Thyroid gland (tissue), 4 donors: Measurements from ENCODE around the gene HECTD4.

ENCODE experiments used
- POLR2A ChIP-seq, 2 donors: fragments of 450-650 bp; IDR thresholded peaks; one replicate each; pipeline ENCODE4 v1.6.1; 2017; ENCODE audit warnings: antibody characterized with exemption in 2 of 2, mild to moderate bottlenecking in 2 of 2, moderate library complexity in 1 of 2
- TF ChIP-seq, protein P1 (sequence below), 6 experiments: fragments of 200-600 bp in 3 of 6; fragments of 450-650 bp in 3 of 6; sonication (generic) in 3 of 6; IDR thresholded peaks; one replicate each; pipeline ENCODE4 v1.5.1; 2016 to 2019; ENCODE audit warnings: antibody characterized with exemption in 6 of 6, mild to moderate bottlenecking in 2 of 6, inconsistent platforms in 1 of 6, moderate library complexity in 1 of 6

DNA sequence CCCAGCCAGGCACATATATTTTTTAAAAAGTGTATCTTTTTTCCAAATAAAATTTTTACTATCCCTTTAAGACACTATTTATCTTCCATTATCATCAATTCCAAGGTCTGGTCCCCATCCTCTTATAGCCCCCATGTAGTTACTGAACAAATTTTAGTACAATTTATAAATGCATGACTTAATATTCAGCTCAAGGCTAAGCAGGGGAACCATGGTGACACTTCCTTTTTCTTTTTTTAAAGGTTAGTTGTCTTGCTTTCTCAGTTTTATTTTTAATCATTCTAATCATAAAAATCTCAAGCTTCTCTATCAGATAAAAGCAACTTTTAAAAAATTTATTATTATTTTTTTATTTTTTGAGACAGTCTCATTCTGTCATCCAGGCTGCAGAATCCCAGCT is 164.6 kb downstream of the HECTD4 start:
- TF ChIP-seq POLR2A (IDR thresholded peaks at IDR 0.05) = no peak
- TF ChIP-seq, protein P1, sequence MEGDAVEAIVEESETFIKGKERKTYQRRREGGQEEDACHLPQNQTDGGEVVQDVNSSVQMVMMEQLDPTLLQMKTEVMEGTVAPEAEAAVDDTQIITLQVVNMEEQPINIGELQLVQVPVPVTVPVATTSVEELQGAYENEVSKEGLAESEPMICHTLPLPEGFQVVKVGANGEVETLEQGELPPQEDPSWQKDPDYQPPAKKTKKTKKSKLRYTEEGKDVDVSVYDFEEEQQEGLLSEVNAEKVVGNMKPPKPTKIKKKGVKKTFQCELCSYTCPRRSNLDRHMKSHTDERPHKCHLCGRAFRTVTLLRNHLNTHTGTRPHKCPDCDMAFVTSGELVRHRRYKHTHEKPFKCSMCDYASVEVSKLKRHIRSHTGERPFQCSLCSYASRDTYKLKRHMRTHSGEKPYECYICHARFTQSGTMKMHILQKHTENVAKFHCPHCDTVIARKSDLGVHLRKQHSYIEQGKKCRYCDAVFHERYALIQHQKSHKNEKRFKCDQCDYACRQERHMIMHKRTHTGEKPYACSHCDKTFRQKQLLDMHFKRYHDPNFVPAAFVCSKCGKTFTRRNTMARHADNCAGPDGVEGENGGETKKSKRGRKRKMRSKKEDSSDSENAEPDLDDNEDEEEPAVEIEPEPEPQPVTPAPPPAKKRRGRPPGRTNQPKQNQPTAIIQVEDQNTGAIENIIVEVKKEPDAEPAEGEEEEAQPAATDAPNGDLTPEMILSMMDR (IDR thresholded peaks at IDR 0.05) = no peak
